Activated CD8-positive, alpha-beta memory T cell treated with anti-CD3 and anti-CD28 coated beads, Interleukin-2, amount 10 ng/mL, durations not matched to agents 7 days and 5 days (primary cell): ENCODE results near the gene SPDYE6. TPM values are rescaled to one million over a fixed set of nuclear protein-coding genes. Genes with fewer than 3 reads are reported as not detected.
"Not testable (repeated sequence)": the region's sequence is repeated elsewhere in the genome, so short reads cannot be mapped to it uniquely, and the experiment has no call there.

Source experiments
- ATAC-seq: fragments of 150-1000 bp; cut with Tn5 transposase; one replicate; pipeline ENCODE4 v1.10.0; 2021; ENCODE audit warnings: moderate library complexity
- CTCF ChIA-PET: fragments of 350-600 bp; sonication (Branson Sonifier 250); formaldehyde crosslinking; loops from one replicate; lab custom pipeline; 2021; ENCODE audit warnings: antibody characterized with exemption; lab: Charles Lee
- DNase-seq: peaks from one replicate; pipeline ENCODE4 v3.0.0-alpha.2; 2020
- H3K27ac Mint-ChIP-seq: one replicate; pipeline ENCODE4 v1.8.0; 2021; ENCODE audit warnings: mild to moderate bottlenecking, mixed read lengths
- H3K27me3 Mint-ChIP-seq: one replicate; pipeline ENCODE4 v1.8.0; 2021; ENCODE audit warnings: mixed read lengths
- H3K36me3 Mint-ChIP-seq: one replicate; pipeline ENCODE4 v1.8.0; 2021; ENCODE audit warnings: mild to moderate bottlenecking, mixed read lengths
- H3K4me1 Mint-ChIP-seq: one replicate; pipeline ENCODE4 v1.8.0; 2021; ENCODE audit warnings: mixed read lengths
- H3K4me3 Mint-ChIP-seq: one replicate; pipeline ENCODE4 v1.8.0; 2021; ENCODE audit warnings: mild to moderate bottlenecking, moderate library complexity, mixed read lengths
- H3K9me3 Mint-ChIP-seq: one replicate; pipeline ENCODE4 v1.8.0; 2022; ENCODE audit warnings: low read depth, mixed read lengths
- total RNA-seq, 2 experiments: library from RNA; stranded (reverse); gene quantifications; one replicate each; pipeline ENCODE4 v1.2.3, GENCODE V29; 2021

The SPDYE6 gene, protein sequence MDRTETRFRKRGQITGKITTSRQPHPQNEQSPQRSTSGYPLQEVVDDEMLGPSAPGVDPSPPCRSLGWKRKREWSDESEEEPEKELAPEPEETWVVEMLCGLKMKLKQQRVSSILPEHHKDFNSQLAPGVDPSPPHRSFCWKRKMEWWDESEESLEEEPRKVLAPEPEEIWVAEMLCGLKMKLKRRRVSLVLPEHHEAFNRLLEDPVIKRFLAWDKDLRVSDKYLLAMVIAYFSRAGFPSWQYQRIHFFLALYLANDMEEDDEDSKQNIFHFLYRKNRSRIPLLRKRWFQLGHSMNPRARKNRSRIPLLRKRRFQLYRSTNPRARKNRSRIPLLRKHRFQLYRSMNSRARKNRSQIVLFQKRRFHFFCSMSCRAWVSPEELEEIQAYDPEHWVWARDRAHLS
- not detected for total RNA-seq

DNA sequence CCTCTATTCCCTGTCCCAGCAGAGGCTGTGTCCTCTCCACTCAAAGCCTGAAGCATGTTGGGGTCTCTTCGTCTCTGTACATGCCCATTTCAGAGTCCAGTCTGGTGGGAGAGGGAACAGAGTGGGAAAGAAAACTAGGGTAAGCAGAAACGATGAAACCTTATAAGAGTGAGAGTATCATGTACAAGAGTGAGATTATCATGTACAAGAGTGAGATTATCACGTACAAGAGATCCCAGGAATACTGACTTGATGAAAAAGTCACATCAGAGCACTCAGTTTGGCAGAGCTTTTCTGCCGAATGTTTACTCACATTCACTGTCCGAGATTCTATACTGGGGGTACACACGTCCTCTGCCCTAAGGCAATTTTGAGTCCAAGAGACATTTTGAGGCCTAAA lies at the start of gene SPDYE6:
SPDYE6 (minus strand) TSS at position 101 of the 400 bp plus-strand sequence. CDS start 421 bp downstream, outside the sequence.
- ATAC-seq, H3K4me1 Mint-ChIP-seq, H3K9me3 Mint-ChIP-seq, H3K27me3 Mint-ChIP-seq, DNase-seq, CTCF ChIA-PET, H3K36me3 Mint-ChIP-seq, H3K27ac Mint-ChIP-seq, H3K4me3 Mint-ChIP-seq: not testable (repeated sequence)

DNA sequence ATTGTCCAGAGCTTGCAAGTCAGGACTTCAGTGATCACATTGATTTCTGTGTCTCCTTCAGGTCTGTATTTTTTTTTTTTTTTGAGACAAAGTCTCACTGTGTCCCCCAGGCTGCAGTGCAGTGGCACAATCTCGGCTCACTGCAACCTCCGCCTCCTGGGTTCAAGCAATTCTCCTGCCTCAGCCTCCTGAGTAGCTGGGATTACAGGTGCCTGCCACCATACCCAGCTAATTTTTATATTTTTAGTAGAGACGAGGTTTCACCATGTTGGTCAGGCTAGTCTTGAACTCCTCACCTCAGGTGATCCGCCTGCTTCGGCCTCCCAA lies 48.6 kb upstream of the SPDYE6 start:
- Mint-ChIP-seq H3K4me1 (peaks cover 28% of the 10 kb centered on the region), H3K36me3 (peaks cover 49% of the 10 kb centered on the region)
- H3K4me3 Mint-ChIP-seq, H3K27me3 Mint-ChIP-seq, H3K27ac Mint-ChIP-seq, H3K9me3 Mint-ChIP-seq, ATAC-seq, DNase-seq: not testable (repeated sequence)
- CTCF ChIA-PET = interaction anchor here (0.7 to 3.3 kb wide), 21 partner anchors 10 to 471 kb away, joined by 3 to 31 read pairs (median 6); partner anchors contain the start of gene ORAI2

DNA sequence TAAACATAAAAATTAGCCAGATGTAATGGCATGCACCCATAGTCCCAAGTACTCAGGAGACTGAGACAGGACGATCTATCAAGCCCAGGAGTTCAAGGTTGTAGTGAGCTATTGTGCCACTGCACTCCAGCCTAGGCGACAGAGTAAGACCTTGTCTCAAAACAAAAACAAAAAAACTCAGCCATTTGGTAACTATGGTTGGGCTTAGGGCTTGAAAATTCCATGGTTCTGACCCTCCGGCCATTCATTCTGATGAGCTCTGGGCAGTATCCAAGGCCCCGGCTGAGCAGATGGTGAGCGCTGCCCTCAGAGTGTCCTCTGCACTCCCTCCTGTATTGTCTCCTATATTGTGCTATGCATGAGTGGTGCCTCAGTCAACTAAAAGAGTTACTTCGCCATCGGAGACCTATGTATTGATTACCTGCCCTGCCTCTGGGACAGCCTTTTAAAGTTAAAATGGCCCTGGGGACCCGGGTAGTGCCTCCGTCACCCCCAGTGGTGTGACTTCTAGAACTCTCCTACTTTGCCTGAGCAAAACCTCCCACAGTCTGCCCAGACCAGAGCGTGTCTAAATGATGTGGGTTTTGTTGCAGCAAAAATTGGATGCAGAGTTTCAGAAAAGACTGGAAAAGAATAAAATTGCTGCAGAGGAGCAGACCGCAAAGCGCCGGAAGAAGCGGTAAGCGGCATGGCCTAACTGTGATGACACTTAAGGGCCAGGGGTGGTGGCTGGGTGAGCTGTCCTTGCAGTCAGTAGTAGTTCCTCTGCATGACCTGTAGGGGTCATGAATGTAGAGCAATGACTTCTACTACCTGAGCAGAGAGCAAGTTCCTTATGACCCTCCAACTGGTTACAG lies 48.0 kb upstream of the SPDYE6 start:
- CTCF ChIA-PET = interaction anchor here (0.6 to 3.3 kb wide), 25 partner anchors 8 to 471 kb away, joined by 3 to 31 read pairs (median 4); partner anchors contain the start of genes ORAI2 and PRKRIP1
- H3K27ac Mint-ChIP-seq = peak overlapping the region; percentile 35
- DNase-seq = peak; percentile 70
- no peaks in the 10 kb centered on the region for H3K27me3 Mint-ChIP-seq
- H3K4me3 Mint-ChIP-seq = no peak overlapping the region
- no peaks in the 10 kb centered on the region for H3K9me3 Mint-ChIP-seq
- H3K36me3 Mint-ChIP-seq = peaks cover 46% of the 10 kb centered on the region
- peak; percentile 99 for ATAC-seq
- peaks cover 26% of the 10 kb centered on the region for H3K4me1 Mint-ChIP-seq

DNA sequence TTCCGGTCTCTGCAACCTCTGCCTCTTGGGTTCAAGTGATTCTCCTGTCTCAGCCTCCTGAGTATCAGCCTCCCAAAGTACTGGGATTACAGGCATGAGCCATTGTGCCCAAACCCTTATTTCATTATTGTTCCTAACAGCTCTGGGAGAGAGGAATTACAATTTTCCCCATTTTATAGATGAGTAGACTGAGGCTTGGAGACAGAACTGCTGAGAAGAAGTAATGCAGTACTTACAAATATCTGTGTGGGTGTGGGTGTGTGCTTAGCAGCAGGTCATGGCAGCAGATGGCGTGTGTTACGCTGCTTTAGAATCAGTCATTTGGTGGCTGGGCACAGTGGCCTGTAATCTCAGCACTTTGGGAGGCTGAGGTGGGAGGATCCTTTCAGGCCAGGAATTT lies 47.3 kb upstream of the SPDYE6 start:
- ATAC-seq = no peak
- Mint-ChIP-seq H3K36me3 (peaks cover 44% of the 10 kb centered on the region), H3K27me3 (no peaks in the 10 kb centered on the region), H3K9me3 (no peaks in the 10 kb centered on the region), H3K4me1 (peaks cover 24% of the 10 kb centered on the region), H3K27ac (peak overlapping the region; percentile 19), H3K4me3 (no peak overlapping the region)
- DNase-seq = no peak
- CTCF ChIA-PET = interaction anchor here (1.2 to 3.3 kb wide), 8 partner anchors 9 to 63 kb away, joined by 3 to 31 read pairs (median 8); partner anchors contain the start of gene ORAI2

DNA sequence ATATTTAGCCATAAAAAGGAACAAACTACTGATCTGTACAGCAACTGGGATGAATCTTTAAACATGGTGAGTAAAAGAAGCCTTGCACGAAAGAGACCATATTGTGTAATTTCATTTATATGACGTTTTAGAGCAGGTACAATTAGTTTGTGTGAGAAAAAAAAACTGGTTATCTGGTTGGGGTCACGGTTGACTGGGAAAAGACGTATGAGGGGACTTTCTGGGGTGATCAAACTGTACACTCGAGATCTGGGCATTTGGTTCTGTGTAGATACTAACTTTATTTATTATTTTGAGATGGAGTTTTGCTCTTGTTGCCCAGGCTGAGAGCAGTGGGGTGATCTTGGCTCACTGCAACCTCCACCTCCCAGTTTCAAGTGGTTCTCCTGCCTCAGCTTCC lies 44.1 kb upstream of the SPDYE6 start:
- Mint-ChIP-seq H3K36me3 (peaks cover 20% of the 10 kb centered on the region), H3K4me3 (no peak overlapping the region), H3K4me1 (peaks cover 28% of the 10 kb centered on the region), H3K27me3 (no peaks in the 10 kb centered on the region), H3K27ac (no peak overlapping the region), H3K9me3 (no peaks in the 10 kb centered on the region)
- CTCF ChIA-PET = no interaction called here
- DNase-seq (no peak), ATAC-seq (no peak)

DNA sequence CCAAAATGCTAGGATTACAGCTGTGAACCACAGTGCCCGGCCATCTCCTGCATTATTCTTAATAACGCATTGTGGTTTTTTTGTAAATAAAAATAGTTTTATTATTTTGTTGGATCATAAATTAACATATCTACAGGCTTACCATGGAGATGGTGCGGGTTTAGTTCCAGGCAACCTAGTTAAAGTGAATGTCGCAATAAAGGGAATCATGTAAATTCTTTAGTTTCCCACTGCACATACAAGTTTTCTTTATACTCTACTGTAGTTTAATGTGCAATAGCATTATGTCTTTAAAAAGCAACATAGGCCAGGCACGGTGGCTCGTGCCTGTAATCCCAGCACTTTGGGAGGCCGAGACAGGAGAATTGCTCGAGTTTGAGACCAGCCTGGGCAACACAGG lies 42.3 kb upstream of the SPDYE6 start:
- ATAC-seq (no peak), DNase-seq (no peak)
- CTCF ChIA-PET = interaction anchor here (0.7 to 2.9 kb wide), 2 partner anchors 28 to 69 kb away, joined by 3 to 10 read pairs; no protein-coding TSS in a partner anchor
- no peak overlapping the region for H3K27ac Mint-ChIP-seq
- H3K9me3 Mint-ChIP-seq = no peaks in the 10 kb centered on the region
- H3K27me3 Mint-ChIP-seq = no peaks in the 10 kb centered on the region
- no peak overlapping the region for H3K4me3 Mint-ChIP-seq
- H3K4me1 Mint-ChIP-seq = peaks cover 19% of the 10 kb centered on the region
- H3K36me3 Mint-ChIP-seq = peaks cover 16% of the 10 kb centered on the region

DNA sequence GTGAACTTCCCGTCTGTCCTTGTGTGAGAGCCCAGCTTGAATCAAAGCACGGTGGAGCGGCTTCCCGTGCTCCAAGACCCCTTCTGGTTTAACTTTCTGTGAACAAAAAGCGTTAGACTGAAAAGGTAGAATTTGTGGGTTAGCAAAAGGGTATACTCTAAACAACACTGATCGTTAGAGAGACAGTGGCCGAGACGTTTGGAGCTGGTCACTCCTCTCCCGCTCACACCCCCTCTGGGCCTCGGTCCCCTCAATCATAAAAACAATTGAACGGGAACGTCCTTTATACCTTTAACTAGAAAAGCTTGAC lies 40.4 kb upstream of the SPDYE6 start:
- Mint-ChIP-seq H3K36me3 (peaks cover 22% of the 10 kb centered on the region), H3K4me3 (peak overlapping the region; percentile 86), H3K27ac (peak overlapping the region; percentile 90), H3K9me3 (no peaks in the 10 kb centered on the region), H3K4me1 (peaks cover 17% of the 10 kb centered on the region), H3K27me3 (no peaks in the 10 kb centered on the region)
- ATAC-seq = no peak
- no peak for DNase-seq
- CTCF ChIA-PET = interaction anchor here (0.7 to 2.9 kb wide), 4 partner anchors 16 to 29 kb away, joined by 3 to 10 read pairs (median 3); no protein-coding TSS in a partner anchor

DNA sequence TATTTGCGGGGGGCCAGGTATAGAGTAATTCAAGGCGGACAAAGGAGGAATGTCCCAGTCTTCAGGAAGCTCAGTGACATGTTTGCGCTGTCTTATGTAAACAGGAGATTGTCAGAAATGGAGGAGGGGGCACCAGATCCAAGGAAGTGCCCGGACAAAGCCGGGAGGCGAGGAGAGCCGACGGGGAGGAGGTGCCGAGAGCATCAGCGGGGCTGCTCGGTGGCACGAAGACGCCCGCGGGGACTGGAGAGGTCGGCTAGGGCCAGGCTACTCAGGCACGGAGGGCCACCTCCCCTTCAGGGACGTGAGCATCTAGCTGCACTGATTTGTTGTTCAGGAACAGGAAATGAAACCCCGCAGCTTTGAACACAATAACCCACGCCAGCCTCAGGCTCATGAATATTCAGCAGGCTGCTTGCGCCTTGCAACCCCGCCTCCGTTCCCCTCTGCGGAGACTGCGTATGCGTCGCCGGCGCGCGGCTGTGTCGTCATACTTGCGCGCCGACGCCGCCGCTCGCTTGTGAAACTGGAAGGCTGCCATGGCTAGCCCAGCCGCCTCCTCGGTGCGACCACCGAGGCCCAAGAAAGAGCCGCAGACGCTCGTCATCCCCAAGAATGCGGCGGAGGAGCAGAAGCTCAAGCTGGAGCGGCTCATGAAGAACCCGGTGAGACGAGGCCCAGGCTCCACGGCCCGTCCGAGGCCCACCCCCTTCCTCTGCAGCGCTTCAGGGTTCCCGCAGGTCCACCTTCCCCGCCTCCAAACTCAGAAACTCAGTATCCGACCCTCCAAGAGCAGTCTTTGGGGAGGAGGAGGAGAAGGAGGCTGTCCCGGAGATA lies 39.8 kb upstream of the SPDYE6 start, which contains the start of gene PRKRIP1:
PRKRIP1 (plus strand) TSS at position 491 of the 837 bp plus-strand sequence; CDS start at position 540, 49 bp downstream.
- Mint-ChIP-seq H3K27me3 (no peaks in the 10 kb centered on the region), H3K4me3 (peak within 1 kb of the TSS; percentile 86), H3K9me3 (no peaks in the 10 kb centered on the region), H3K27ac (peak within 1 kb of the TSS; percentile 90), H3K4me1 (peaks cover 17% of the 10 kb centered on the region), H3K36me3 (peaks cover 22% of the 10 kb centered on the region)
- CTCF ChIA-PET = interaction anchor here (0.9 to 2.9 kb wide), 6 partner anchors 8 to 30 kb away, joined by 3 to 10 read pairs (median 3); no protein-coding TSS in a partner anchor
- peak; percentile 98 for ATAC-seq
- DNase-seq = peak; percentile 95

DNA sequence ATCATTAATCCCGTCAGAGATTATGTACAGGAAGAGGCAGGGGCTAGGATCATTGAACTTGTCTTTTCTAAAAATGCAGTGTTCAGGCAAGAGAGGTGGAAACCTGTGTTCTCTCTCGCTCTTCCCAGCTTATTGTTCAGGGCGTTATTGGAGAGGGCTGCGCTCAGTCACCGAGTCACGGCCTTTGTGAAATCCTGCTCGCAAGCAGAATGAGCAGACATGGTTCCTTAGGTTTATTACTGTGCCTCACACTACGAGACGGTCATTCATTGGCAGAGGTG lies 39.3 kb upstream of the SPDYE6 start:
- H3K4me3 Mint-ChIP-seq = peak overlapping the region; percentile 86
- H3K9me3 Mint-ChIP-seq = no peaks in the 10 kb centered on the region
- H3K4me1 Mint-ChIP-seq = peaks cover 17% of the 10 kb centered on the region
- H3K36me3 Mint-ChIP-seq = peaks cover 19% of the 10 kb centered on the region
- H3K27me3 Mint-ChIP-seq = no peaks in the 10 kb centered on the region
- DNase-seq (no peak), ATAC-seq (no peak)
- peak overlapping the region; percentile 42 for H3K27ac Mint-ChIP-seq
- CTCF ChIA-PET = interaction anchor here (0.9 to 2.9 kb wide), 6 partner anchors 9 to 116 kb away, joined by 3 to 10 read pairs (median 4); no protein-coding TSS in a partner anchor

DNA sequence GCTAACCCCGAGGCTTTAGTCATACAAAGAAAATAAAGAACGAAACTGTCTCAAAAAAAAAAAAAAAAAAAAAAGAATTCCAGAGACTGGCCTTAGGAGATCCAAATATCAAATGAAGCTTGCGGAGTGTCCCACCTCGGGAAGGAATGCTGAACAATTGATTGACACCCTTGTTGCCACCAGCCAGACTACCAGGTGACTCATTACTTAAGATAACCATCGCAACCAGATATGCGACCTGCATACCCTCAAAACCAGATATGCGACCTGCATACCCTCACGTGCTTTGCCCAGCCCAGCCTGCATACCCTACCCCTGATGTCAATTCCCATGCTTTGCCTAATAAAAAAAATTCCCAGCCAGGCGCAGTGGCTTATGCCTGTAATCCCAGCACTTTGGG lies 37.2 kb upstream of the SPDYE6 start:
- CTCF ChIA-PET = interaction anchor here (1.1 to 2.5 kb wide), 2 partner anchors 11 to 114 kb away, joined by 3 to 9 read pairs; no protein-coding TSS in a partner anchor
- no peak for DNase-seq
- no peak overlapping the region for H3K27ac Mint-ChIP-seq
- ATAC-seq = no peak
- H3K27me3 Mint-ChIP-seq = no peaks in the 10 kb centered on the region
- peaks cover 17% of the 10 kb centered on the region for H3K4me1 Mint-ChIP-seq
- no peak overlapping the region for H3K4me3 Mint-ChIP-seq
- H3K36me3 Mint-ChIP-seq = peaks cover 12% of the 10 kb centered on the region
- no peaks in the 10 kb centered on the region for H3K9me3 Mint-ChIP-seq

DNA sequence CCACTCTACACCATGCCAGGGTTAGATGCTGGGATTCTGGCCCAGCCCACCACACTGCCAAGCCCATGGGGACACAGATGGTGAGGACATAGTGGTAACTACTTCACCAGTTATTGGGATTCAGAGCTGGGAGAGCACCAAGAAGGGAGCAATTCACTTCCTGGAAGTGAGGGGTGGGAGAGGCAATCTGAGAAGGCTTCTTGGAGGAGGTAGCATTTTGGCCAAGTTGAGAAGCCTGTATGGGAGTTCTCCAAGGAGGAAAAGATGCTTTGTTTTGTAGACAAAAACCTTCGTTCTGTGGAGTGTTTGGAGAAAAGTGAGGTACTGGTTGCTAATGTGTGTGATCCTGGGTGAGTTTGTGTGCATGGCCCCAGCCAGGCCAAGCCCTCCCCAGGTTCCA lies 36.1 kb upstream of the SPDYE6 start:
- no peak for DNase-seq
- ATAC-seq = no peak
- Mint-ChIP-seq H3K36me3 (peaks cover 12% of the 10 kb centered on the region), H3K4me1 (peaks cover 11% of the 10 kb centered on the region), H3K27ac (no peak overlapping the region), H3K27me3 (no peaks in the 10 kb centered on the region), H3K4me3 (no peak overlapping the region), H3K9me3 (no peaks in the 10 kb centered on the region)
- CTCF ChIA-PET = interaction anchor here (1.0 to 1.9 kb wide), 5 partner anchors 24 to 121 kb away, joined by 3 to 13 read pairs (median 3); no protein-coding TSS in a partner anchor

DNA sequence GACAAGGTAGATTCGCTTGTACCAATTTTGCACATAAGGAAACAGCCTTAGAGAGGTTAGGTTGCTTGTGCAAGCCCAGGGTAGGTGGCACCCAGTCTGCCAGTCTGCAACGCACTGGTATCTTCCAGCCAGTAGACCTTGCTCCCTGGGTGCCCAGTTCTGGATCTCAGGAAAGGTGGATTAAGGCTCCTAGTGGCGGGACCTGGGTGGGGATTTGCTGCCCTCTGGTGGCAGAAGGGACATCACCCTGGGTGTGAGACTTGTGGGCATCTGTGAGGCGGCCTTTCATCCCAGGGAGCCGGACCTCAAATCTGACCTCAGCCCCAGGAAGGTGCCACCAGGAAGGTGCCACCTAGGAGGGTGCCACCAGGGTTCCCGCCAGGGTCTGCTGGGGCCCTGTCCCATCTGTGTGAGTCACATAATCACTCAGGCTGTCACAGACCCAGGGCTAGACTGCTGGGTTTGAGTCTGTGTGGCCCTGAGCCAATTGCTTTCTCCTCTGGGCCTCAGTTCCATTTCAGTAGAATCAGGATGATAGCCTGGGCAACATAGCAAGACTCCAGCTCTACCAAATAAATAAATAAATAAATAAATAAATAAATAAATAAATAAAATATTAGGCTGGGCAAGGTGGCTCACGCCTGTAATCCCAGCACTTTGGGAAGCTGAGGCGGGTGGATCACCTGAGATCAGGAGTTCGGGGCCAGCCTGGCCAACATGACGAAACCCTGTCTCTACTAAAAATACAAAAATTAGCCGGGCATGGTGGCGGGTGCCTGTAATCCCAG lies 34.6 kb upstream of the SPDYE6 start:
- Mint-ChIP-seq H3K4me1 (peaks cover 5% of the 10 kb centered on the region), H3K36me3 (peaks cover 12% of the 10 kb centered on the region), H3K9me3 (no peaks in the 10 kb centered on the region), H3K27ac (no peak overlapping the region), H3K27me3 (no peaks in the 10 kb centered on the region), H3K4me3 (no peak overlapping the region)
- ATAC-seq = peak; percentile 71
- CTCF ChIA-PET = interaction anchor here (0.6 to 1.9 kb wide), 8 partner anchors 13 to 1731 kb away, joined by 3 to 13 read pairs (median 4); no protein-coding TSS in a partner anchor
- peak; percentile 77 for DNase-seq
